Activated CD4-positive, CD25-positive, alpha-beta regulatory T cell treated with anti-CD3 and anti-CD28 coated beads, Interleukin-2, amount 50 U/mL, for 24 hours (primary cell): Measurements from ENCODE around the gene MAP4.

Experiments used
- ATAC-seq, 2 donors: fragments of 150-1000 bp; cut with Tn5 transposase; one replicate each; pipeline ENCODE4 v1.10.0; 2021; ENCODE audit warnings: mild to moderate bottlenecking in 1 of 2, moderate library complexity in 1 of 2

MAP4 gene

GRCh38 chr3:47863391-47864128 lies 152.7 kb downstream of the MAP4 start:
- no peak for ATAC-seq

GRCh38 chr3:47859956-47860605 lies 156.1 kb downstream of the MAP4 start:
- ATAC-seq = no peak

- ATAC-seq = no peak
Observed at GRCh38 chr3:47857151-47857550, 159.1 kb downstream of the MAP4 start.

- ATAC-seq = no peak
Observed at GRCh38 chr3:47856669-47857068, 159.5 kb downstream of the MAP4 start.

- no peak for ATAC-seq
Observed at GRCh38 chr3:47855461-47856383, 160.5 kb downstream of the MAP4 start.

- ATAC-seq = no peak
Observed at GRCh38 chr3:47854720-47855455, 161.3 kb downstream of the MAP4 start.

- ATAC-seq = no peak
Observed at GRCh38 chr3:47854267-47854666, 161.9 kb downstream of the MAP4 start.

- no peak for ATAC-seq
Observed at GRCh38 chr3:47852604-47853602, 163.3 kb downstream of the MAP4 start.

- no peak for ATAC-seq
Observed at GRCh38 chr3:47851888-47852603, 164.2 kb downstream of the MAP4 start.

- ATAC-seq = peak in 1 of 2 donors; percentile 8
Observed at GRCh38 chr3:47850564-47851410, 165.4 kb downstream of the MAP4 start.

GRCh38 chr3:47849699-47850563 lies 166.3 kb downstream of the MAP4 start:
- peak; percentile 16 to 41 for ATAC-seq

GRCh38 chr3:47849186-47849698 lies 167.0 kb downstream of the MAP4 start:
- no peak for ATAC-seq

GRCh38 chr3:47848599-47849117 lies 167.6 kb downstream of the MAP4 start:
- ATAC-seq = no peak

- no peak for ATAC-seq
Observed at GRCh38 chr3:47847801-47848518, 168.3 kb downstream of the MAP4 start.

GRCh38 chr3:47847260-47847659 lies 169.0 kb downstream of the MAP4 start:
- ATAC-seq = no peak

GRCh38 chr3:47846880-47847248 lies 169.4 kb downstream of the MAP4 start:
- no peak for ATAC-seq

GRCh38 chr3:47846186-47846879 lies 169.9 kb downstream of the MAP4 start:
- ATAC-seq = no peak
